ENCODE data around the gene ZNF335.
"Not testable (repeated sequence)": the region's sequence is repeated elsewhere in the genome, so short reads cannot be mapped to it uniquely, and the experiment has no call there.

ZNF335 gene

GRCh38 chr20:45971425-45971674 lies 653 bp downstream of the ZNF335 start:
- DNase-seq (ENCODE audit: low spot score), result peak; percentile 79

- peak; percentile 42 for DNase-seq (ENCODE audit: low spot score)
Observed at GRCh38 chr20:45970646-45971424, 1.2 kb downstream of the ZNF335 start.

- peak; percentile 70 for DNase-seq (ENCODE audit: low spot score)
Observed at GRCh38 chr20:45969712-45970634, 2.0 kb downstream of the ZNF335 start.

- DNase-seq (ENCODE audit: low spot score), result no peak
Observed at GRCh38 chr20:45968801-45969711, 2.9 kb downstream of the ZNF335 start.

- DNase-seq (ENCODE audit: low spot score), result no peak
Observed at GRCh38 chr20:45968081-45968671, 3.8 kb downstream of the ZNF335 start.

GRCh38 chr20:45967551-45968080 lies 4.4 kb downstream of the ZNF335 start:
- DNase-seq (ENCODE audit: low spot score), result no peak

- DNase-seq (ENCODE audit: low spot score), result no peak
Observed at GRCh38 chr20:45965169-45966002, 6.6 kb downstream of the ZNF335 start.

GRCh38 chr20:45964006-45964400 lies 8.0 kb downstream of the ZNF335 start:
- no peak for DNase-seq (ENCODE audit: low spot score)

GRCh38 chr20:45963059-45964005 lies 8.7 kb downstream of the ZNF335 start:
- peak; percentile 54 for DNase-seq (ENCODE audit: low spot score)

- DNase-seq (ENCODE audit: low spot score), result no peak
Observed at GRCh38 chr20:45962031-45962755, 9.8 kb downstream of the ZNF335 start.

GRCh38 chr20:45959956-45960630 lies 11.9 kb downstream of the ZNF335 start:
- DNase-seq (ENCODE audit: low spot score), result no peak

GRCh38 chr20:45959126-45959525 lies 12.9 kb downstream of the ZNF335 start:
- DNase-seq (ENCODE audit: low spot score), result no peak

- DNase-seq (ENCODE audit: low spot score), result no peak
Observed at GRCh38 chr20:45958593-45958992, 13.4 kb downstream of the ZNF335 start.

GRCh38 chr20:45957021-45957941 lies 14.7 kb downstream of the ZNF335 start:
- DNase-seq (ENCODE audit: low spot score), result no peak

- not testable (repeated sequence) for DNase-seq (ENCODE audit: low spot score)
Observed at GRCh38 chr20:45956326-45956725, 15.7 kb downstream of the ZNF335 start.

GRCh38 chr20:45953672-45954071 lies 18.3 kb downstream of the ZNF335 start:
- no peak for DNase-seq (ENCODE audit: low spot score)

GRCh38 chr20:45952861-45953260 lies 19.1 kb downstream of the ZNF335 start:
- DNase-seq (ENCODE audit: low spot score), result no peak
